Mesothelial cell of epicardium (in vitro differentiated cells): ENCODE measurements around the gene FRMD4A. TPM values are rescaled to one million over a fixed set of nuclear protein-coding genes. Genes with fewer than 3 reads are reported as not detected.

ENCODE experiments used
- DNase-seq, 2 experiments: peaks; one replicate each; pipeline ENCODE4 v3.0.0; 2021; ENCODE audit warnings: low spot score in 2 of 2; ENCODE audit not compliant: unreplicated experiment in 2 of 2
- H3K27ac Mint-ChIP-seq: 2 replicates; pipeline ENCODE4 v1.8.0; 2021; ENCODE audit warnings: mixed read lengths
- H3K27me3 Mint-ChIP-seq: 2 replicates; pipeline ENCODE4 v1.8.0; 2021; ENCODE audit warnings: low read depth, mixed read lengths
- H3K36me3 Mint-ChIP-seq: 2 replicates; pipeline ENCODE4 v1.8.0; 2021; ENCODE audit warnings: mixed read lengths
- H3K4me1 Mint-ChIP-seq: 2 replicates; pipeline ENCODE4 v1.8.0; 2021; ENCODE audit warnings: mixed read lengths
- H3K4me3 Mint-ChIP-seq: 2 replicates; pipeline ENCODE4 v1.8.0; 2021; ENCODE audit warnings: mild to moderate bottlenecking, moderate library complexity, mixed read lengths
- H3K9me3 Mint-ChIP-seq: 2 replicates; pipeline ENCODE4 v1.8.0; 2021; ENCODE audit warnings: mixed read lengths
- CTCF ChIP-seq: fragments of 200-600 bp; sonication (generic); IDR thresholded peaks from one replicate; pipeline ENCODE4 v1.5.0; 2021; ENCODE audit warnings: antibody characterized with exemption; ENCODE audit not compliant: unreplicated experiment
- total RNA-seq: library from RNA; stranded (reverse); gene quantifications from 3 replicates; pipeline ENCODE4 v1.2.1, GENCODE V29; 2021

FRMD4A gene
- total RNA-seq, 1 donor from 2014 or later = 45.0 TPM

- Mint-ChIP-seq H3K27ac (no peak overlapping the region), H3K4me1 (no peaks in the 10 kb centered on the region), H3K4me3 (no peak overlapping the region), H3K9me3 (no peaks in the 10 kb centered on the region), H3K36me3 (no peaks in the 10 kb centered on the region), H3K27me3 (peaks cover 6% of the 10 kb centered on the region)
- TF ChIP-seq CTCF = no peak
- DNase-seq = no peak
These were observed 450.0 kb downstream of the FRMD4A start for GRCh38 chr10:13880760-13881159.

GRCh38 chr10:13877154-13877909 is 453.4 kb downstream of the FRMD4A start:
- Mint-ChIP-seq H3K4me3 (no peak overlapping the region), H3K4me1 (peaks cover 2% of the 10 kb centered on the region), H3K27ac (no peak overlapping the region), H3K27me3 (peaks cover 2% of the 10 kb centered on the region), H3K36me3 (no peaks in the 10 kb centered on the region), H3K9me3 (no peaks in the 10 kb centered on the region)
- TF ChIP-seq CTCF = no peak
- no peak for DNase-seq

- TF ChIP-seq CTCF = no peak
- Mint-ChIP-seq H3K9me3 (no peaks in the 10 kb centered on the region), H3K27me3 (peaks cover 2% of the 10 kb centered on the region), H3K27ac (no peak overlapping the region), H3K4me1 (peaks cover 7% of the 10 kb centered on the region), H3K4me3 (no peak overlapping the region), H3K36me3 (peaks cover 4% of the 10 kb centered on the region)
- DNase-seq = no peak
These were observed 457.5 kb downstream of the FRMD4A start for GRCh38 chr10:13873196-13873595.

GRCh38 chr10:13872411-13872810 is 458.3 kb downstream of the FRMD4A start:
- Mint-ChIP-seq H3K9me3 (no peaks in the 10 kb centered on the region), H3K36me3 (peaks cover 4% of the 10 kb centered on the region), H3K4me3 (no peak overlapping the region), H3K4me1 (peaks cover 7% of the 10 kb centered on the region), H3K27me3 (peaks cover 2% of the 10 kb centered on the region), H3K27ac (no peak overlapping the region)
- no peak for TF ChIP-seq CTCF
- DNase-seq = no peak

GRCh38 chr10:13871776-13872175 is 458.9 kb downstream of the FRMD4A start:
- H3K36me3 Mint-ChIP-seq = peaks cover 4% of the 10 kb centered on the region
- peaks cover 2% of the 10 kb centered on the region for H3K27me3 Mint-ChIP-seq
- DNase-seq = no peak
- no peak overlapping the region for H3K4me3 Mint-ChIP-seq
- H3K9me3 Mint-ChIP-seq = no peaks in the 10 kb centered on the region
- peaks cover 7% of the 10 kb centered on the region for H3K4me1 Mint-ChIP-seq
- no peak for TF ChIP-seq CTCF
- H3K27ac Mint-ChIP-seq = no peak overlapping the region

GRCh38 chr10:13871011-13871410 is 459.7 kb downstream of the FRMD4A start:
- H3K27me3 Mint-ChIP-seq = peaks cover 2% of the 10 kb centered on the region
- no peak for TF ChIP-seq CTCF

More at GRCh38 chr10:13871011-13871410, 459.7 kb downstream of the FRMD4A start:
- H3K27ac Mint-ChIP-seq = no peak overlapping the region
- no peaks in the 10 kb centered on the region for H3K9me3 Mint-ChIP-seq
- H3K4me1 Mint-ChIP-seq = peaks cover 8% of the 10 kb centered on the region
- no peak overlapping the region for H3K4me3 Mint-ChIP-seq
- DNase-seq = no peak
- peaks cover 6% of the 10 kb centered on the region for H3K36me3 Mint-ChIP-seq
